Measurements from ENCODE around the gene ZBTB42. TPM values are rescaled to one million over a fixed set of nuclear protein-coding genes. Genes with fewer than 3 reads are reported as not detected.

ZBTB42 gene
- total and polyA plus RNA-seq, 2 of the 13 experiments (the other 11 are each of a cell fraction or from before 2014, with no cell fraction given), result 2.8 to 4.2 TPM

- TF ChIP-seq ZNF644 (CRISPR knock-in tag; IDR thresholded peaks at IDR 0.05; ENCODE audit: low read depth) (no peak), ZNF674 (CRISPR knock-in tag; IDR thresholded peaks at IDR 0.05; ENCODE audit: low read depth) (no peak), JDP2 (CRISPR knock-in tag; IDR thresholded peaks at IDR 0.05; ENCODE audit: borderline replicate concordance) (no peak), MEF2D (CRISPR knock-in tag; IDR thresholded peaks at IDR 0.05) (no peak), HNRNPK (IDR thresholded peaks at IDR 0.05; ENCODE audit: low read depth, low read length, poor library complexity, severe bottlenecking) (no peak), ZNF280D (CRISPR knock-in tag; IDR thresholded peaks at IDR 0.05) (no peak), SNAI1 (CRISPR knock-in tag; IDR thresholded peaks at IDR 0.05; ENCODE audit: borderline replicate concordance) (no peak), FOXK1 (CRISPR knock-in tag; IDR thresholded peaks at IDR 0.05; ENCODE audit: borderline replicate concordance, low read depth) (peak; percentile 29; the same call in 1 of the 2 replicates), CCDC6 (CRISPR knock-in tag; IDR thresholded peaks at IDR 0.05) (no peak), GATA4 (IDR thresholded peaks at IDR 0.05; ENCODE audit: borderline replicate concordance, low read depth) (no peak), MAFF (IDR thresholded peaks at IDR 0.05; ENCODE audit: low read depth, low read length) (no peak), BRCA1 (CRISPR knock-in tag; IDR thresholded peaks at IDR 0.05) (no peak), ZNF230 (CRISPR knock-in tag; IDR thresholded peaks at IDR 0.05) (no peak), ZNF567 (CRISPR knock-in tag; IDR thresholded peaks at IDR 0.05; ENCODE audit: borderline replicate concordance) (no peak), ZNF512B (CRISPR knock-in tag; IDR thresholded peaks at IDR 0.05; ENCODE audit: borderline replicate concordance) (no peak), ZNF326 (CRISPR knock-in tag; IDR thresholded peaks at IDR 0.05; ENCODE audit: borderline replicate concordance) (no peak), ZNF747 (CRISPR knock-in tag; IDR thresholded peaks at IDR 0.05; ENCODE audit: borderline replicate concordance) (no peak), HMGA1 (CRISPR knock-in tag; conservative IDR thresholded peaks at IDR 0.05) (no peak), ZNF468 (CRISPR knock-in tag; IDR thresholded peaks at IDR 0.05) (no peak), ZNF616 (CRISPR knock-in tag; IDR thresholded peaks at IDR 0.05; ENCODE audit: low read depth) (peak; percentile 39; the same call in 1 of the 2 replicates), ZNF740 (CRISPR knock-in tag; IDR thresholded peaks at IDR 0.05) (no peak), NFIB (CRISPR knock-in tag; IDR thresholded peaks at IDR 0.05; ENCODE audit: borderline replicate concordance) (no peak), ZFX (CRISPR knock-in tag; IDR thresholded peaks at IDR 0.05; ENCODE audit: low read depth) (peak; percentile 49)
Measured at GRCh38 chr14:104800771-104801519, at the start of gene ZBTB42 (continued).

All from HepG2 (cell line).